SK-N-SH (cell line): ENCODE data around the gene DCUN1D3. TPM values are rescaled to one million over a fixed set of nuclear protein-coding genes. Genes with fewer than 3 reads are reported as not detected.

Experiments
- CTCF ChIA-PET: fragments of 300-600, 350-600 bp; formaldehyde crosslinking; extraction: SDS; loops from one replicate; lab custom pipeline; 2021; lab: Yijun Ruan, JAX
- POLR2A ChIA-PET: fragments of 350-600 bp; sonication (Branson Sonifier 250); formaldehyde crosslinking; extraction: SDS; loops from one replicate; lab custom pipeline; 2020; ENCODE audit warnings: antibody characterized with exemption, inconsistent platforms; lab: Yijun Ruan, JAX
- DNase-seq: peaks from one replicate; pipeline ENCODE4 v3.0.0; 2012
- H2AFZ ChIP-seq: fragments of 200-600 bp; sonication (generic); 2 replicates; pipeline ENCODE4 v1.8.1; 2016; ENCODE audit warnings: antibody characterized with exemption, mild to moderate bottlenecking, low read depth
- H3F3A ChIP-seq: fragments of 200-600 bp; sonication (generic); replicated peaks from 2 replicates; pipeline ENCODE3; 2016; ENCODE audit warnings: antibody characterized with exemption, mild to moderate bottlenecking; ENCODE audit not compliant: insufficient read depth
- H3K27ac ChIP-seq, 2 experiments: fragments of 200-500 bp in 1 of 2; fragments of 200-600 bp in 1 of 2; sonication (Bioruptor generic) in 1 of 2; sonication (generic), shearing (Covaris generic) in 1 of 2; 2 replicates each; pipeline versions ENCODE4 v1.5.1 to v1.6.1; 2014 to 2016; ENCODE audit warnings: low read depth in 2 of 2, inconsistent platforms in 1 of 2, low read length in 1 of 2, mild to moderate bottlenecking in 1 of 2, mixed read lengths in 1 of 2
- H3K27me3 ChIP-seq: fragments of 200-600 bp; sonication (generic), shearing (Covaris generic); 2 replicates; pipeline ENCODE4 v1.6.1; 2016; ENCODE audit warnings: mixed run types; ENCODE audit not compliant: insufficient read depth
- H3K36me3 ChIP-seq, 2 experiments: fragments of 200-500 bp in 1 of 2; fragments of 200-600 bp in 1 of 2; sonication (Bioruptor generic) in 1 of 2; sonication (generic) in 1 of 2; replicated peaks in 1 of 2; 2 replicates each; pipeline versions ENCODE3 to v1.5.1; 2014 to 2016; ENCODE audit warnings: low read length in 1 of 2, mild to moderate bottlenecking in 1 of 2; ENCODE audit not compliant: insufficient read depth in 2 of 2, control insufficient read depth in 1 of 2
- H3K4me1 ChIP-seq, 2 experiments: fragments of 200-500 bp in 1 of 2; fragments of 200-600 bp in 1 of 2; sonication (Bioruptor generic) in 1 of 2; sonication (generic), shearing (Covaris generic) in 1 of 2; 2 replicates each; pipeline versions ENCODE4 v1.5.1 to v1.6.1; 2014 to 2016; ENCODE audit warnings: low read depth in 1 of 2, low read length in 1 of 2, mixed run types in 1 of 2; ENCODE audit not compliant: insufficient read depth in 2 of 2, control insufficient read depth in 1 of 2
- H3K4me2 ChIP-seq: fragments of 200-600 bp; sonication (generic), shearing (Covaris generic); 2 replicates; pipeline ENCODE4 v1.6.1; 2017; ENCODE audit warnings: mixed run types
- H3K4me3 ChIP-seq, 2 experiments: fragments of 200-500 bp in 1 of 2; fragments of 200-600 bp in 1 of 2; sonication (Bioruptor generic) in 1 of 2; sonication (generic), shearing (Covaris generic) in 1 of 2; 2 replicates each; pipeline versions ENCODE4 v1.5.1 to v1.8.1; 2014 to 2016; ENCODE audit warnings: low read depth in 2 of 2, inconsistent platforms in 1 of 2, low read length in 1 of 2, mild to moderate bottlenecking in 1 of 2, mixed read lengths in 1 of 2, moderate library complexity in 1 of 2
- H3K79me2 ChIP-seq: fragments of 200-600 bp; sonication (generic); 2 replicates; pipeline ENCODE4 v1.8.1; 2017; ENCODE audit warnings: mild to moderate bottlenecking; ENCODE audit not compliant: insufficient read depth
- H3K9ac ChIP-seq: fragments of 200-600 bp; sonication (generic); 2 replicates; pipeline ENCODE4 v1.6.1; 2017; ENCODE audit warnings: mixed run types
- H3K9me2 ChIP-seq: fragments of 200-600 bp; sonication (generic); 2 replicates; pipeline ENCODE4 v1.6.1; 2017; ENCODE audit warnings: mixed run types
- H3K9me3 ChIP-seq: fragments of 200-600 bp; sonication (generic); 2 replicates; pipeline ENCODE4 v1.6.1; 2017; ENCODE audit warnings: mixed run types, mild to moderate bottlenecking, moderate library complexity
- H4K20me1 ChIP-seq: fragments of 200-600 bp; sonication (generic); 2 replicates; pipeline ENCODE4 v1.6.1; 2017; ENCODE audit warnings: mild to moderate bottlenecking, mixed run types; ENCODE audit not compliant: insufficient read depth
- CHD2 ChIP-seq: fragments of 150-350 bp; IDR thresholded peaks from 2 replicates; pipeline ENCODE4 v1.6.1; 2018; ENCODE audit warnings: low read length; ENCODE audit not compliant: partially characterized antibody
- CTCF ChIP-seq: fragments of 200-600 bp; sonication (generic); IDR thresholded peaks from 2 replicates; pipeline ENCODE4 v1.6.1; 2017; ENCODE audit warnings: antibody characterized with exemption, mild to moderate bottlenecking, moderate library complexity
- GABPA ChIP-seq: IDR thresholded peaks from 2 replicates; pipeline ENCODE4 v1.4.0; 2012; ENCODE audit warnings: low read depth, mild to moderate bottlenecking
- GATA2 ChIP-seq: sonication (generic); formaldehyde crosslinking; IDR thresholded peaks from 2 replicates; pipeline ENCODE4 v1.5.0; 2020; ENCODE audit warnings: mild to moderate bottlenecking, missing genetic modification reagents
- MAX ChIP-seq: IDR thresholded peaks from 2 replicates; pipeline ENCODE4 v1.4.0; 2012; ENCODE audit warnings: low read depth
- MEF2A ChIP-seq: IDR thresholded peaks from 2 replicates; pipeline ENCODE4 v1.4.0; 2012; ENCODE audit warnings: low read depth, borderline replicate concordance
- NFIC ChIP-seq: IDR thresholded peaks from 2 replicates; pipeline ENCODE4 v1.4.0; 2012; ENCODE audit warnings: borderline replicate concordance
- NRF1 ChIP-seq: IDR thresholded peaks from 2 replicates; pipeline ENCODE4 v1.6.1; 2012; ENCODE audit warnings: low read depth, mild to moderate bottlenecking, low read length
- PBX3 ChIP-seq: IDR thresholded peaks from 2 replicates; pipeline ENCODE4; 2012
- POLR2AphosphoS5 ChIP-seq: IDR thresholded peaks from 2 replicates; pipeline ENCODE4 v1.6.1; 2012; ENCODE audit warnings: low read depth, low read length
- RCOR1 ChIP-seq: fragments of 150-350 bp; IDR thresholded peaks from 2 replicates; pipeline ENCODE4 v1.6.1; 2017; ENCODE audit warnings: antibody characterized with exemption, low read length
- REST ChIP-seq: IDR thresholded peaks from 2 replicates; pipeline ENCODE4 v1.6.1; 2012; ENCODE audit warnings: mild to moderate bottlenecking, low read depth, low read length, moderate library complexity
- RXRA ChIP-seq: IDR thresholded peaks from 2 replicates; pipeline ENCODE4 v1.4.0; 2012; ENCODE audit warnings: low read depth, mild to moderate bottlenecking, borderline replicate concordance
- SIN3A ChIP-seq: IDR thresholded peaks from 2 replicates; pipeline ENCODE4 v1.6.1; 2012; ENCODE audit warnings: low read depth, mild to moderate bottlenecking, low read length, moderate library complexity, borderline replicate concordance
- SMC3 ChIP-seq: IDR thresholded peaks from 2 replicates; pipeline ENCODE4 v1.6.1; 2012; ENCODE audit warnings: low read depth, low read length, improper control_type of control experiment
- TCF12 ChIP-seq: IDR thresholded peaks from 2 replicates; pipeline ENCODE4 v1.4.0; 2012
- USF2 ChIP-seq: fragments of 150-350 bp; IDR thresholded peaks from 2 replicates; pipeline ENCODE4 v1.6.1; 2017; ENCODE audit warnings: antibody characterized with exemption, low read length, low read depth, borderline replicate concordance
- YY1 ChIP-seq: IDR thresholded peaks from 2 replicates; pipeline ENCODE4 v1.4.0; 2012; ENCODE audit warnings: low read depth, mild to moderate bottlenecking
- WGBS: methylation state at CpG from one replicate; pipeline ENCODE4 v1.1.6; 2017; ENCODE audit warnings: low lambda C conversion rate; 5-methylcytosine and 5-hydroxymethylcytosine counted together
- polyA plus RNA-seq, 3 experiments: library from polyadenylated mRNA; depleted of rRNA; stranded (reverse); fragments of >200 nt; gene quantifications; 2 replicates each; pipeline ENCODE4 v1.2.3, GENCODE V29; 2012

DCUN1D3 gene
- polyA plus RNA-seq, 1 of the 3 experiments (the other 2 are of a cell fraction) = 4.7 TPM

GRCh38 chr16:20941636-20941926, 41.4 kb upstream of the DCUN1D3 start:
- Histone ChIP-seq H3K9ac (no peak overlapping the region), H3K27ac (no peak overlapping the region), H3K4me1 (no peaks in the 10 kb centered on the region; a peak in 1 of 4 replicates), H3K36me3 (no peaks in the 10 kb centered on the region), H3K4me2 (no peak overlapping the region), H3F3A (no peaks in the 10 kb centered on the region), H2AFZ (no peak overlapping the region), H3K27me3 (no peaks in the 10 kb centered on the region), H3K79me2 (no peaks in the 10 kb centered on the region), H3K9me2 (no peaks in the 10 kb centered on the region), H3K9me3 (no peaks in the 10 kb centered on the region), H3K4me3 (no peak overlapping the region), H4K20me1 (no peaks in the 10 kb centered on the region)
- WGBS = 88% methylated on average over 6 of the region's 6 CpGs
- TF ChIP-seq NRF1 (no peak), YY1 (no peak), SIN3A (no peak), RXRA (no peak), MAX (no peak), NFIC (no peak), MEF2A (no peak), USF2 (no peak), SMC3 (no peak)
- POLR2A ChIA-PET = no interaction called here
- CTCF ChIA-PET = no interaction called here
- no peak for DNase-seq

- no peak for DNase-seq
- POLR2A ChIA-PET = no interaction called here
- H3F3A ChIP-seq = no peaks in the 10 kb centered on the region
- H3K9me3 ChIP-seq = no peaks in the 10 kb centered on the region
- no peak overlapping the region for H3K4me3 ChIP-seq
- H3K4me2 ChIP-seq = no peak overlapping the region
- CTCF ChIA-PET = no interaction called here
- H3K79me2 ChIP-seq = no peaks in the 10 kb centered on the region
- no peaks in the 10 kb centered on the region; a peak in 1 of 4 replicates for H3K4me1 ChIP-seq
- H2AFZ ChIP-seq = no peak overlapping the region
- H3K36me3 ChIP-seq = no peaks in the 10 kb centered on the region
- 30% methylated on average over 6 of the region's 6 CpGs for WGBS
- H4K20me1 ChIP-seq = no peaks in the 10 kb centered on the region
- H3K9ac ChIP-seq = no peak overlapping the region
- H3K27ac ChIP-seq = no peak overlapping the region
- H3K9me2 ChIP-seq = no peaks in the 10 kb centered on the region
- no peaks in the 10 kb centered on the region for H3K27me3 ChIP-seq
- TF ChIP-seq RCOR1 = no peak
- TF ChIP-seq POLR2AphosphoS5 = no peak
- TF ChIP-seq NFIC = no peak
- TF ChIP-seq RXRA = no peak
- no peak for TF ChIP-seq PBX3
- TF ChIP-seq GABPA = no peak
- TF ChIP-seq SMC3 = no peak
- TF ChIP-seq GATA2 (CRISPR knock-in tag) = no peak
- TF ChIP-seq REST = no peak
- no peak for TF ChIP-seq CTCF
- TF ChIP-seq MAX = no peak
- TF ChIP-seq CHD2 = no peak
- TF ChIP-seq TCF12 = no peak
These were observed 40.9 kb upstream of the DCUN1D3 start for GRCh38 chr16:20940871-20941635.
